HG03354 (cell line): ENCODE data around the gene PSMC1.
"Not testable (repeated sequence)": the region's sequence is repeated elsewhere in the genome, so short reads cannot be mapped to it uniquely, and the experiment has no call there.

Source experiments
- ATAC-seq: cut with Tn5 transposase; IDR thresholded peaks from one replicate; pipeline ENCODE4 v1.9.1; 2021; ENCODE audit warnings: mild to moderate bottlenecking; ENCODE audit not compliant: unreplicated experiment, poor library complexity, severe bottlenecking

Gene PSMC1

DNA sequence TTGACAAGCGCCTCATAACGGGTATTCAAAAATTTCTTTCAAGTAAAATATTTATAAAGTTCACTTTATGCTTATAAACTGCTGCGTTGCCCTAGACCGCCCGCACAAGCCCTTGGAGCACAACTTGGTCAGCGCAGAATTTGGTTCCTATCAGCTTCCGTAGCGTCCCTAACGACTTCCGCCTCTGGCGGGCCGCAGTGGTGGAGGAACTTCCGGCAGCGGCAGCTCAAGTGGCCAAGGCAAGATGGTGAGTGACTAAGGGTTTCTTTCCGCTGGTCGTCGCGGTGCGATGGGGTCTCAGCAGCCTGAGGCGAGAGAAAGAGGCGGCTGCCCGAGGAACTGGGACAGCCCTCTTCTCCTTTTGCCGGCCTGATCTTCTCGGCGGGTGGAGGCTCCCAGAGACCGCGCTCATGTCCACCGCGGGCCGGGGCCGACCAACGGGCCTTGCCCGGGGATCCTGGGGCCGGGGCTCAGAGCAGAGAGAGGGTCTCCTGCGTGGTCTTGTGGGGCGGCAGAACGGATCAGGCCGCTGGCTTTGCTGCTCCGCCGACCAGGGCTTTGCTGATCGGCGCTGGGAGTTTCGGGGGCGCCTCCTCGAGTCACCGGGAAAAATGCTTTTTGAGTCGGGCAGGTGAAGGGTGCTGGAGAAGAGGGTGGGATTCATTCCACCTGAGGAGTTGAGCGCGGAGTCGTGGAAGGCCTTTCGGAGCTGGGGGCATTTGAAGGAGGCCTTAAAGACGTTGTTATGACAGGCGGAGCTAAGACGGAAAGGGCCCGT lies at the start of gene PSMC1:
PSMC1 (plus strand) TSS at position 200 of the 778 bp plus-strand sequence; CDS start at position 245, 45 bp downstream.
- ATAC-seq = peak; percentile 98

- no peak for ATAC-seq
Measured at GRCh38 chr14:90213099-90213748, 43.1 kb upstream of the PSMC1 start.

DNA sequence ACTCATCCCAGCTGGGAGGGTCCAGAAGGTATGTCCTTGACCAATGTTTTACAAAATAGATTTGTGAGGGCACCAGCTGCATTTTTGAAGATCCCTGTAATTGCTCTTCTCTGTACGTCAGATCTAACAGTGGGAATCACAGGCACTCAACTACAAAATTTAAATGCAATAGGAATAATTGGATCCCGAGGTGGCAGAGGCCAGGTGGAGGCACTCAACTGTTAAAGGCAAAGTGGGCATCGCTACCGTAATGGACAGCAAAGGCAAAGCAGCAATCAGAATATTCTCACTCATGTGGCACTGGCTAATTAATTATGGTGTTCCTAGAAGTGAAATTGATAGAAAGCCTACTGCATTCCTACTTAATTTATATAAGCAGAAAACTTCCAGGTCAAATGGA lies 27.9 kb upstream of the PSMC1 start:
- ATAC-seq = no peak

DNA sequence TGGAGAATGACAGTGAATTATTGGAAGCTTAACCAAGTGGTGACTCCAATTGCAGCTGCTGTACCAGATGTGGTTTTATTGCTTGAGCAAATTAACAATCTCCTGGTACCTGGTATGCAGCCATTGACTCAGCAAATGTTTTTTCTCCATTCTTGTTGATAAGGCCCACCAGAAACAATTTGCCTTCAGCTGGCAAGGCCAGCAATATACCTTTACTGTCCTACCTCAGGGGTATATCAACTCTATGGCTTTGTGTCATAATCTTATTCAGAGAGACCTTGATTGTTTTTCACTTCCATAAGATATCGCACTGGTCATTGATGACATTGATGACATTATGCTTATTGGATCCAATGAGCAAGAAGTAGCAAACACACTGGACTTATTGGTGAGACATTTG lies 26.4 kb upstream of the PSMC1 start:
- not testable (repeated sequence) for ATAC-seq

- peak; percentile 84 for ATAC-seq
Measured at GRCh38 chr14:90235179-90235976, 21.0 kb upstream of the PSMC1 start.

GRCh38 chr14:90239139-90239538 lies 17.2 kb upstream of the PSMC1 start:
- ATAC-seq = no peak

DNA sequence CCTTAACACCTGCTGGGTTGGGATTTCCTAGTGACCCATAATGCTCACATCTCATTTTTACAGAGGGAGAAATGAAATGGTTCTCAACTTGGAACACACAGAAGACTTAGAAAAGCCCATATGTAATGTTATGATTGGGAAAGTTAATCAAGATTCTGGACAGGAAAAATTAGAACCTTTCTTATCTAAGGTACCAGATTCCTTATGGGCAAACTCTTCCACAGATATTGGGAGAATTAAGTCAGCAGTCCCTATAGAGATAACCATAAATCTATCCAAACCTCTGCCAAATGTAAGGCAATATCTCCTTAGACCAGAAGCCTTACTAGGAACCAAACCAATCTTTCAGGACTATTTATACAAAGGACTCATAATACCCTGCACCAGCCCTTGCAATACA lies 13.9 kb upstream of the PSMC1 start:
- no peak for ATAC-seq

- ATAC-seq = no peak
Measured at GRCh38 chr14:90246936-90247335, 9.4 kb upstream of the PSMC1 start.

GRCh38 chr14:90247441-90247840 lies 8.9 kb upstream of the PSMC1 start:
- ATAC-seq = not testable (repeated sequence)

GRCh38 chr14:90248594-90248993 lies 7.8 kb upstream of the PSMC1 start:
- ATAC-seq = no peak

DNA sequence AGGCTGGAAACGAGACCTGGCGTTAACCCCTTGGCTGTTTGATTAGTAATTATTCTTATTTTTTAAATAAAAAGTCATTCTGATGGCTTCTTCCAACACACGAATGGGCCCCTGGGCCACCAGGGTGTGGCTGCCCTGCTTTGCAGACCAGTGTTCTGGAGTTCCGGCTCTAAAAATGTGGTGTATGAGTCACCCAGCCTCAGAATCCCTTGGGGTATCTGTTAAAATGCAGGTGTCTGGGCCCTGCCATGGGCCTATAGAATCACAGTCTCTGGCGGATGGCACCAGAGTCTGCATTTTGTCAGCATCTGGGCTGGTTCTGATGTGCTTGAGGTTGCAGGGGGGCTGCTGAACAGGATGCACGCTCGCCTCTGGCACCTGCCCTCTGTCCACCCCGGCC lies 2.5 kb upstream of the PSMC1 start:
- ATAC-seq = no peak

DNA sequence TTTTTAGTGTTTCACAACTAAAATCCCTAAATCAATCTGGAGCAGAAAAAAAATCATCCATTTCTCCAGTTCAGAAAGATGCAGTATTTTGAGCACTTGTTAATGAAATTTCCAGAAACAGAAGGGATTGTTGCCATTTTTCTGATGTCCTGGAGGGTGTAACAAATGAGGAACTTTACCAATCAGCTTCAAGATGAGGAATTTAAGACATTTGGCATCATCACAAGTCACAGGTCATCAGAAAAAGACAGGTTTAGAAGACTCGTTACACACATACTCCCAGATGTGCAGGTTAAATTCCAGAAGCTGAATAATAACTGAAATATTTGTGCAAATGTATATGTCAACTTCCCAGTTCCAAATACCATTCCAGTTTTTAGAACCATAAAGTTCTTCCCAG lies 482 bp upstream of the PSMC1 start:
- ATAC-seq = no peak

DNA sequence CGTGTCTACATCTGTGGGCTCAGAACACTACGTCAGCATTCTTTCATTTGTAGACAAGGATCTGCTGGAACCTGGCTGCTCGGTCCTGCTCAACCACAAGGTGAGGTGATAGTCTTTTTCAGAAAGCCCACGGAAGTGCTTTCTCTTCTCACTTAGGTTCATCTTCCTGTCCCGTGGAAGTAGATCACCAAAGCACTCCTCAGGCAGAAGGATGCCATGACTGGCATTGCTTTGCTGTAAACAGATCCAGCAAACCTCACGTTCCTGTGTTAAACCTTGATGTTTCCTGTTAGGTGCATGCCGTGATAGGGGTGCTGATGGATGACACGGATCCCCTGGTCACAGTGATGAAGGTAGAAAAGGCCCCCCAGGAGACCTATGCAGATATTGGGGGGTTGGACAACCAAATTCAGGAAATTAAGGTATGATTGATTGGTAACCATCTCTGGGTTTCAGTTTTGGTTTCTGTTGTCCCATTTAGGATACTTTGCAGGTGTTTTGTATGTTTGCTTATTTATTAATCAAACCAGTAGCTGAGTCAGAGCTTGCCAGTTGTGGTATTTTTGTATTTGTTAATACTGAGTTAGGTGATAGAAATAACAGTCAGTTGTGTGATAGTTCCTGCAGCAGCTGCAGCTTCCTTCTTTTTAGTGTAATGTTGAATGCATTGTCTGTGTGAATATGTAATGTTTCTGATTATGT lies 7.5 kb downstream of the PSMC1 start:
- ATAC-seq = peak; percentile 91

DNA sequence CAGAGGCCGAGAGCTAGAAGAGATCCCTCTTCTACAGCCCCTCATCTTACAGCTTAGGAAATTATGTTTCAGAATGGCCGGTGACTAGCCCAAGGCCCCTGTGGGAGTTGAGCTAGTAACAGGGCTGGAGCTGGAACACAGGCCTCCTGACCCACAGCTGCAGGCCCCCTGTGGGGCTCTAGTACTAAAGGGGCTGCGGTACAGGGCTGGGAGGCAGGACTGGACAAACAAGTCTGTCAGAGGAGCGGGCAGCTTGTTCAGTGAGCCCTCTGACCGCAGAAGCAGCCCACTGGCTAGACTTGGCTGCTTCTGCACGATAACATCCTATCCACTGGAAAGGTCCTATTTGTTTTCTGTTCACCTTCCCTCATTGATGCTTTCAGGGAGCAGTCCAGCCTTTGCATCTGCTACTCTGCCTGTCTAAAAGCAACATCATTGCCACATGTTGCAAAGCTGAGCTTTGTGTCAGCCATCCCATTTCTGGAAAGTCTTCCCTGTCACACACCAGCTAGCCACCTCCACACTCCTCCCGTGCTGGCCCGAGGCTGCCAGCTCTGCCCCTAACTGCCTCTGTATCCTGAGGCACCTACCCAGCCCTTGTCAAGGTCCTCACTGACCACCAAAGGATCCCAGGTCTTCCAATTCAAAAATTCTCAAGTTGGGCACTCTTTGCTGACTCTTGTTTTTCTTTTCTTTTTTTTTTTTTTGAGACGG lies 10.2 kb downstream of the PSMC1 start:
- no peak for ATAC-seq

DNA sequence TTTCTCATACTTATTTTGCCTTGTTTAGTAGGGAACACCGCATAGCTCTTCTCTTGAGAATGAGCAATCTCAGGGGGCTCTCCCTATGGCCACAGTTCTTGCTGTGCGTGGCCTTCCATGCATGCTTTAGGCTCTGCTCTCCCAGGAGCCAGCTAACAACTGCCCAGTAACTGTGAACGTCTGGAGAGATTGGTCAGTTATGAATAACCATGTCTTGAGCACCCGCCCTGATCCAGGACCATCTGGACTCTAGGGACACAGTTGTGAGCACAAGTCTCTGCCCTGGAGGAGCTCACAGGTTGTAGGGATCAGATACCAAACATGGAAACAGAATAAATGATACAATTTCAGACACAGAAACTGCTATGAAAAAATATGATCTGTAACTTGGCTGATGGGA lies 12.1 kb downstream of the PSMC1 start:
- ATAC-seq = no peak

- ATAC-seq = no peak
Measured at GRCh38 chr14:90272523-90272922, 16.2 kb downstream of the PSMC1 start.

GRCh38 chr14:90273532-90273931 lies 17.2 kb downstream of the PSMC1 start:
- no peak for ATAC-seq

DNA sequence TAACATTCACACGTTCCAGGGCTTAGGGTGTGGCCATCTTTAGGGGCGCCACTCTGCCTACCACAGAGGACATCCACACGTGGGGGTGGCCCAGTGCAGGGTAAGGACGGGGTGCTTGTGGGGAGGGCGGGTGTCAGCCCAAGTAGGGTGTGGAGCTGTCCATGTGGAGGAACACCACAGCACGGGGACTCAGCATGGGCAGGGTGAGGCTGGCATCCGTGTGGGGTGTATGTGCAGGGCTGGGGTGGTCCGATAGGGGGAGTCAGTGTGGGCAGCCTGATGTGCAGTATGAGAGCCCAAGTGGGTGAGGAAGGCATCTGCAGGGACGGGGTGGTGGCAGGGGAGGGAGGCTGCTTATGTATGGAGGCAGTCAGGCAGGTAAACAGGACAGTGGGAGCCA lies 17.7 kb downstream of the PSMC1 start:
- ATAC-seq = no peak

DNA sequence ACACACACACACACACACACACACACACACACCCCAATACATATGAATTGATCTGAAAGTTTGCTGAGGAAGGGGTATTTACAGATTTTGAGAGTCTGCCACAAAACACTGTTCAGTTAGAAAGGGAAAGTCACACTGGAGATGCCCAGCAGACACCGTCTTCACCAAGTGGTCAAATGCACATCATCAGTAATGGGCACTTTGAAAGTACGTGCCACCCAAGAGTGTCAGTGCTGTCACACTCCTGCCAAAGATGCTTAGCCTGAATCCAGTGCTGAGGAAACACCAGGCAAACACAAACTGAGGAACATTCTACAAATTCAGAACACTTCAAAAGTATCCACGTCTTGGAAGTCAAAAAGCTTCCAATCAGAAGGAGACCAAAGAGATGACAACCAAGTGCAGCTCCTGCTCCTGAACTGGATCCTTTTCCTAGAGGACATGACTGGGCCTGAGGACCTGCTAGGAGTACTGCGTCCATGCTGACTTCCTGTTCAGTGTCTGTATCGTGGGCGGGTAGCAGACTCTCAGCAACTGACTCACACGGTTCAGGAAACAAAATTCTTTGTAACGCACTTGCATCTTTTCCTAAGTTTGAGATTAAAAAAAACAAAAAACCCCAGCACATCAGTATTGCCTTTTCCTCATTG lies 18.6 kb downstream of the PSMC1 start:
- no peak for ATAC-seq
